H9 (cell line): Measurements from ENCODE around the gene UBAC1. TPM values are rescaled to one million over a fixed set of nuclear protein-coding genes. Genes with fewer than 3 reads are reported as not detected.

ENCODE experiments used
- DNase-seq: peaks from one replicate; pipeline ENCODE4 v3.0.0-alpha.2; 2017
- H2AFZ ChIP-seq: one replicate; pipeline ENCODE4 v1.6.1; 2013; ENCODE audit warnings: mild to moderate bottlenecking, low read length, control low read depth, moderate library complexity
- H2AK5ac ChIP-seq: 2 replicates; pipeline ENCODE4 v1.6.1; 2013; ENCODE audit warnings: low read length, control low read depth, mixed read lengths; ENCODE audit not compliant: insufficient read length
- H2BK120ac ChIP-seq: one replicate; pipeline ENCODE4 v1.6.1; 2013; ENCODE audit warnings: low read depth, mild to moderate bottlenecking, low read length, control low read depth, inconsistent platforms; ENCODE audit not compliant: poor library complexity, severe bottlenecking
- H2BK12ac ChIP-seq: 2 replicates; pipeline ENCODE4 v1.6.1; 2013; ENCODE audit warnings: low read length, control low read depth, mixed read lengths, low read depth; ENCODE audit not compliant: insufficient read length
- H2BK15ac ChIP-seq: 2 replicates; pipeline ENCODE4 v1.6.1; 2013; ENCODE audit warnings: low read depth, low read length, control low read depth
- H2BK20ac ChIP-seq: one replicate; pipeline ENCODE4 v1.6.1; 2013; ENCODE audit warnings: low read depth, mild to moderate bottlenecking, low read length, control low read depth, inconsistent platforms; ENCODE audit not compliant: poor library complexity, severe bottlenecking
- H2BK5ac ChIP-seq: 2 replicates; pipeline ENCODE4 v1.6.1; 2013; ENCODE audit warnings: low read length, control low read depth, mixed read lengths; ENCODE audit not compliant: insufficient read length
- H3K14ac ChIP-seq: 2 replicates; pipeline ENCODE4 v1.6.1; 2013; ENCODE audit warnings: low read length, control low read depth; ENCODE audit not compliant: insufficient read depth
- H3K18ac ChIP-seq: 2 replicates; pipeline ENCODE4 v1.6.1; 2013; ENCODE audit warnings: low read depth, mild to moderate bottlenecking, mixed read lengths, low read length, control low read depth; ENCODE audit not compliant: insufficient read length
- H3K23ac ChIP-seq: 2 replicates; pipeline ENCODE4 v1.6.1; 2013; ENCODE audit warnings: low read length, control low read depth, mixed read lengths, low read depth; ENCODE audit not compliant: insufficient read length
- H3K23me2 ChIP-seq: 2 replicates; pipeline ENCODE4 v1.6.1; 2013; ENCODE audit warnings: low read depth, mild to moderate bottlenecking, mixed read lengths, low read length, control low read depth; ENCODE audit not compliant: insufficient read length, poor library complexity, severe bottlenecking
- H3K27ac ChIP-seq: 2 replicates; pipeline ENCODE4 v1.5.1; 2013; ENCODE audit warnings: low read length, control low read depth, mixed read lengths, low read depth; ENCODE audit not compliant: insufficient read length
- H3K27me3 ChIP-seq: 2 replicates; pipeline ENCODE4 v1.6.1; 2013; ENCODE audit warnings: low read length, control low read depth, inconsistent platforms; ENCODE audit not compliant: insufficient read depth
- H3K4ac ChIP-seq: 2 replicates; pipeline ENCODE4 v1.6.1; 2013; ENCODE audit warnings: low read depth, mild to moderate bottlenecking, control low read depth, inconsistent platforms, low read length, moderate library complexity
- H3K4me1 ChIP-seq: 2 replicates; pipeline ENCODE4 v1.6.1; 2013; ENCODE audit warnings: low read length, control low read depth, inconsistent platforms; ENCODE audit not compliant: insufficient read depth
- H3K4me2 ChIP-seq: 2 replicates; pipeline ENCODE4 v1.6.1; 2013; ENCODE audit warnings: low read length, control low read depth, mixed read lengths; ENCODE audit not compliant: insufficient read length, insufficient read depth
- H3K56ac ChIP-seq: 2 replicates; pipeline ENCODE4 v1.6.1; 2013; ENCODE audit warnings: low read depth, mild to moderate bottlenecking, mixed read lengths, low read length, control low read depth; ENCODE audit not compliant: insufficient read length
- H3K79me1 ChIP-seq: 2 replicates; pipeline ENCODE4 v1.6.1; 2013; ENCODE audit warnings: low read depth, mild to moderate bottlenecking, moderate library complexity, low read length, control low read depth, inconsistent platforms; ENCODE audit not compliant: insufficient read depth, poor library complexity, severe bottlenecking
- H3K79me2 ChIP-seq: 2 replicates; pipeline ENCODE4 v1.6.1; 2013; ENCODE audit warnings: low read length, control low read depth, inconsistent platforms; ENCODE audit not compliant: insufficient read depth
- H3K9ac ChIP-seq: 2 replicates; pipeline ENCODE4 v1.6.1; 2013; ENCODE audit warnings: low read length, control low read depth, mixed read lengths; ENCODE audit not compliant: insufficient read length; ENCODE audit errors: extremely low read depth
- H3K9me3 ChIP-seq: one replicate; pipeline ENCODE4 v1.6.1; 2013; ENCODE audit warnings: low read depth, low read length, inconsistent platforms; ENCODE audit not compliant: control insufficient read depth
- H3T11ph ChIP-seq: one replicate; pipeline ENCODE4 v1.6.1; 2013; ENCODE audit warnings: mild to moderate bottlenecking, low read length, control low read depth, inconsistent platforms
- H4K20me1 ChIP-seq: one replicate; pipeline ENCODE4 v1.6.1; 2013; ENCODE audit not compliant: control insufficient read depth, insufficient read length, insufficient read depth
- H4K5ac ChIP-seq: 2 replicates; pipeline ENCODE4 v1.6.1; 2013; ENCODE audit warnings: low read depth, mild to moderate bottlenecking, mixed read lengths, low read length, control low read depth; ENCODE audit not compliant: insufficient read length
- H4K8ac ChIP-seq: replicated peaks from 2 replicates; pipeline ENCODE4 v1.6.1; 2013; ENCODE audit warnings: low read length, control low read depth, mixed read lengths, low read depth; ENCODE audit not compliant: insufficient read length
- H4K91ac ChIP-seq: 2 replicates; pipeline ENCODE4 v1.6.1; 2013; ENCODE audit warnings: low read depth, mild to moderate bottlenecking, moderate library complexity, mixed read lengths, low read length, control low read depth; ENCODE audit not compliant: insufficient read length
- H3K27ac Mint-ChIP-seq, 3 experiments: 2 replicates in 2 of 3; 3 replicates in 1 of 3; pipeline ENCODE4 v1.8.0; 2020 to 2021; ENCODE audit warnings: mixed read lengths in 3 of 3, mild to moderate bottlenecking in 1 of 3, moderate library complexity in 1 of 3
- H3K27me3 Mint-ChIP-seq: 2 replicates; pipeline ENCODE4 v1.8.0; 2021; ENCODE audit warnings: low read depth, mild to moderate bottlenecking, moderate library complexity, mixed read lengths
- H3K36me3 Mint-ChIP-seq, 3 experiments: 2 replicates in 2 of 3; 3 replicates in 1 of 3; pipeline ENCODE4 v1.8.0; 2020 to 2021; ENCODE audit warnings: low read depth in 3 of 3, mixed read lengths in 3 of 3; ENCODE audit not compliant: insufficient read depth in 1 of 3
- H3K4me1 Mint-ChIP-seq, 2 experiments: 2 replicates each; pipeline ENCODE4 v1.8.0; 2020; ENCODE audit warnings: mixed read lengths in 2 of 2
- H3K4me3 Mint-ChIP-seq, 2 experiments: 2 replicates in 1 of 2; 3 replicates in 1 of 2; pipeline ENCODE4 v1.8.0; 2020 to 2021; ENCODE audit warnings: mild to moderate bottlenecking in 2 of 2, mixed read lengths in 2 of 2, moderate library complexity in 1 of 2
- H3K9me3 Mint-ChIP-seq, 2 experiments: 2 replicates in 1 of 2; 3 replicates in 1 of 2; pipeline ENCODE4 v1.8.0; 2020; ENCODE audit warnings: mild to moderate bottlenecking in 2 of 2, mixed read lengths in 2 of 2, moderate library complexity in 1 of 2
- WGBS: extraction: QIAGEN DNeasy Blood & Tissue Kit; methylation state at CpG from one replicate; pipeline ENCODE4 v1.1.7; 2013; ENCODE audit warnings: missing lambda C conversion rate, low lambda C conversion rate, mixed read lengths; ENCODE audit not compliant: insufficient read length; ENCODE audit errors: extremely low coverage; 5-methylcytosine and 5-hydroxymethylcytosine counted together
- total RNA-seq: library from RNA; stranded (reverse); gene quantifications from 2 replicates; pipeline ENCODE4 v1.2.1, GENCODE V29; 2021
- TF ChIP-seq, protein P1 (sequence below): fragments of 200-600 bp; sonication (generic); conservative IDR thresholded peaks from 3 replicates; pipeline ENCODE4 v1.8.0; 2021; ENCODE audit warnings: antibody characterized with exemption, mild to moderate bottlenecking

UBAC1 gene
- total RNA-seq, 1 experiment from 2014 or later, result 47.5 TPM

DNA sequence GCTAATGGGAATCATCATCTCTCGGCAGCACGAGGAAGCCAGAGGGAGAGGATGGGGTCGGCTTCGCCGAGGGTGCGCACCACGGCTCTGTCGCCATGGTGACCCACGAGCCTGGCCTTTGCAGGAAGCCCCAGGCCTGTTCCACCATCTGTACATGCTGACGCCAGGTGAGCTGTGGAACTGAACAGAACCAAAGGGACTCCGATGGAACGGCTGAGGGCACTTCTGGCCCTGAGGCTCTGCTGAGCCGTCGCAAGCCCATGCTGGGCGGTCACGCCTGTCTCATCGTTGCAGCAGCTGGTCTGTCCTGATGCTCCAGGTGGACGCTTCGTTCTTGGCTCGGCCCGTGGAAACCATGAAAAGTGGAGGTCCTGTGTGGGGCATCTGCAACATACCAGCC, 34.6 kb upstream of the UBAC1 start:
- Histone ChIP-seq H2BK12ac (no peak overlapping the region), H2BK15ac (no peak overlapping the region), H4K91ac (no peak overlapping the region), H3K9ac (no peak overlapping the region), H3K18ac (no peak overlapping the region), H3K79me2 (no peaks in the 10 kb centered on the region), H3K23ac (no peak overlapping the region), H3K27me3 (no peaks in the 10 kb centered on the region), H4K8ac (no peak overlapping the region), H3K79me1 (no peaks in the 10 kb centered on the region), H3T11ph (no peak overlapping the region), H3K23me2 (no peaks in the 10 kb centered on the region), H3K4me1 (no peaks in the 10 kb centered on the region), H3K9me3 (no peaks in the 10 kb centered on the region), H2BK5ac (no peak overlapping the region), H2BK120ac (no peak overlapping the region), H2AK5ac (no peak overlapping the region), H2BK20ac (no peak overlapping the region), H3K4ac (no peak overlapping the region), H3K56ac (no peak overlapping the region), H3K14ac (no peak overlapping the region), H3K4me2 (no peak overlapping the region), H4K20me1 (no peaks in the 10 kb centered on the region), H2AFZ (no peak overlapping the region), H4K5ac (no peak overlapping the region), H3K27ac (no peak overlapping the region)
- H3K4me1 Mint-ChIP-seq, result peaks cover 9 to 35% of the 10 kb centered on the region in 2 experiments
- TF ChIP-seq, protein P1, sequence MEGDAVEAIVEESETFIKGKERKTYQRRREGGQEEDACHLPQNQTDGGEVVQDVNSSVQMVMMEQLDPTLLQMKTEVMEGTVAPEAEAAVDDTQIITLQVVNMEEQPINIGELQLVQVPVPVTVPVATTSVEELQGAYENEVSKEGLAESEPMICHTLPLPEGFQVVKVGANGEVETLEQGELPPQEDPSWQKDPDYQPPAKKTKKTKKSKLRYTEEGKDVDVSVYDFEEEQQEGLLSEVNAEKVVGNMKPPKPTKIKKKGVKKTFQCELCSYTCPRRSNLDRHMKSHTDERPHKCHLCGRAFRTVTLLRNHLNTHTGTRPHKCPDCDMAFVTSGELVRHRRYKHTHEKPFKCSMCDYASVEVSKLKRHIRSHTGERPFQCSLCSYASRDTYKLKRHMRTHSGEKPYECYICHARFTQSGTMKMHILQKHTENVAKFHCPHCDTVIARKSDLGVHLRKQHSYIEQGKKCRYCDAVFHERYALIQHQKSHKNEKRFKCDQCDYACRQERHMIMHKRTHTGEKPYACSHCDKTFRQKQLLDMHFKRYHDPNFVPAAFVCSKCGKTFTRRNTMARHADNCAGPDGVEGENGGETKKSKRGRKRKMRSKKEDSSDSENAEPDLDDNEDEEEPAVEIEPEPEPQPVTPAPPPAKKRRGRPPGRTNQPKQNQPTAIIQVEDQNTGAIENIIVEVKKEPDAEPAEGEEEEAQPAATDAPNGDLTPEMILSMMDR, result no peak
- H3K4me3 Mint-ChIP-seq, result no peak overlapping the region
- no peaks in the 10 kb centered on the region for H3K27me3 Mint-ChIP-seq
- H3K36me3 Mint-ChIP-seq, result no peaks in the 10 kb centered on the region
- no peak overlapping the region for H3K27ac Mint-ChIP-seq
- no peak for DNase-seq
- H3K9me3 Mint-ChIP-seq, result no peaks in the 10 kb centered on the region; a peak in 1 of 5 replicates
- WGBS, result no CpG with 5 or more reads among the region's 21 CpGs
